Metanephros (tissue), 1 donor: Measurements from ENCODE around the gene RERGL. TPM values are rescaled to one million over a fixed set of nuclear protein-coding genes. Genes with fewer than 3 reads are reported as not detected.

Source experiments
- total RNA-seq: library from RNA; depleted of rRNA; stranded (reverse); fragments of >200 nt; gene quantifications from one replicate; pipeline ENCODE4 v1.2.3, GENCODE V29; 2014

RERGL gene
- 7.4 TPM for total RNA-seq

GRCh38 chr12:18090093-18090492 lies at the start of gene RERGL:
TSS of gene RERGL (minus strand) at chr12:18090193. CDS start at chr12:18090140, 53 bp downstream.

Other genes with a start within 250 kb of the RERGL start
- gene PIK3C2G, start 171.3 kb upstream of the RERGL start, total RNA-seq, result 8.4 TPM